NCI-H1694 treated with DMSO at 0.1 percent for 48 hours (cell line): ENCODE data around the gene SP7.
"Not testable (repeated sequence)": the region's sequence is repeated elsewhere in the genome, so short reads cannot be mapped to it uniquely, and the experiment has no call there.

Experiments
- DNase-seq: peaks from one replicate; lab custom pipeline; 2025; lab: John Stamatoyannopoulos, UW

SP7 gene

GRCh38 chr12:53320352-53321195 lies 15.6 kb downstream of the SP7 start:
- no peak for DNase-seq

GRCh38 chr12:53313996-53314395 lies 22.2 kb downstream of the SP7 start:
- DNase-seq: no peak

GRCh38 chr12:53308276-53308675 lies 27.9 kb downstream of the SP7 start:
- no peak for DNase-seq

- DNase-seq: no peak
Measured at GRCh38 chr12:53306826-53307225, 29.3 kb downstream of the SP7 start.

GRCh38 chr12:53302903-53303302 lies 33.3 kb downstream of the SP7 start:
- no peak for DNase-seq

- DNase-seq: no peak
Measured at GRCh38 chr12:53300187-53300586, 36.0 kb downstream of the SP7 start.

- peak; percentile 50 for DNase-seq
Measured at GRCh38 chr12:53299454-53300180, 36.5 kb downstream of the SP7 start, which contains the start of gene MYG1. TSS of gene MYG1 (plus strand) at chr12:53299695. CDS start at chr12:53299738, 43 bp downstream.

- no peak for DNase-seq
Measured at GRCh38 chr12:53299101-53299453, 37.1 kb downstream of the SP7 start.

GRCh38 chr12:53298164-53298563 lies 38.0 kb downstream of the SP7 start:
- DNase-seq: no peak

- not testable (repeated sequence) for DNase-seq
Measured at GRCh38 chr12:53297106-53297505, 39.0 kb downstream of the SP7 start.

- no peak for DNase-seq
Measured at GRCh38 chr12:53295891-53296219, 40.3 kb downstream of the SP7 start.

- DNase-seq: peak; percentile 70
Measured at GRCh38 chr12:53295070-53295890, 40.9 kb downstream of the SP7 start, which contains the start of gene PFDN5. TSS of gene PFDN5 (plus strand) at chr12:53295542. CDS start at chr12:53295568, 26 bp downstream.

GRCh38 chr12:53292426-53292825 lies 43.7 kb downstream of the SP7 start:
- no peak for DNase-seq

- no peak for DNase-seq
Measured at GRCh38 chr12:53290661-53291060, 45.5 kb downstream of the SP7 start.

GRCh38 chr12:53289891-53290290 lies 46.3 kb downstream of the SP7 start:
- DNase-seq: no peak

- no peak for DNase-seq
Measured at GRCh38 chr12:53288322-53288721, 47.8 kb downstream of the SP7 start.

- peak; percentile 3 for DNase-seq
Measured at GRCh38 chr12:53287741-53288216, 48.4 kb downstream of the SP7 start.

GRCh38 chr12:53286448-53286847 lies 49.7 kb downstream of the SP7 start:
- no peak for DNase-seq

GRCh38 chr12:53279888-53280498 lies 56.2 kb downstream of the SP7 start:
- no peak for DNase-seq

GRCh38 chr12:53279283-53279869 lies 56.8 kb downstream of the SP7 start:
- no peak for DNase-seq

- no peak for DNase-seq
Measured at GRCh38 chr12:53277981-53278380, 58.2 kb downstream of the SP7 start.
